Trophoblast cell (in vitro differentiated cells and primary cell): ENCODE results near the gene HMOX1.

Experiments used
- DNase-seq, 2 donors: peaks; one replicate each; pipeline ENCODE4 v3.0.0-alpha.2; 2016
- H2AFZ ChIP-seq: 2 replicates; pipeline ENCODE4 v1.6.1; 2013; ENCODE audit warnings: low read length, moderate library complexity, mild to moderate bottlenecking; ENCODE audit not compliant: insufficient read depth, poor library complexity
- H2AK5ac ChIP-seq: 2 replicates; pipeline ENCODE4 v1.6.1; 2013; ENCODE audit warnings: mild to moderate bottlenecking, low read length
- H2BK120ac ChIP-seq: 2 replicates; pipeline ENCODE4 v1.6.1; 2013; ENCODE audit warnings: low read length, mild to moderate bottlenecking, moderate library complexity; ENCODE audit not compliant: insufficient read depth, poor library complexity
- H2BK12ac ChIP-seq: 2 replicates; pipeline ENCODE4 v1.6.1; 2013; ENCODE audit warnings: mild to moderate bottlenecking, low read length, moderate library complexity
- H2BK5ac ChIP-seq: 2 replicates; pipeline ENCODE4 v1.6.1; 2013; ENCODE audit warnings: low read length, low read depth, moderate library complexity, mild to moderate bottlenecking; ENCODE audit not compliant: poor library complexity
- H3K14ac ChIP-seq: 2 replicates; pipeline ENCODE4 v1.6.1; 2013; ENCODE audit warnings: mild to moderate bottlenecking, low read length
- H3K18ac ChIP-seq: 2 replicates; pipeline ENCODE4 v1.6.1; 2013; ENCODE audit warnings: mild to moderate bottlenecking, low read length
- H3K23ac ChIP-seq: 2 replicates; pipeline ENCODE4 v1.6.1; 2013; ENCODE audit warnings: low read length
- H3K27ac ChIP-seq: 2 replicates; pipeline ENCODE4 v1.5.1; 2013; ENCODE audit warnings: low read depth, mild to moderate bottlenecking, inconsistent platforms, low read length, moderate library complexity
- H3K27me3 ChIP-seq: 2 replicates; pipeline ENCODE4 v1.6.1; 2013; ENCODE audit warnings: inconsistent platforms, mild to moderate bottlenecking, low read length, moderate library complexity; ENCODE audit not compliant: insufficient read depth
- H3K36me3 ChIP-seq, 2 experiments: 1 replicate in 1 of 2; 2 replicates in 1 of 2; pipeline ENCODE4 v1.6.1; 2013; ENCODE audit warnings: low read length in 2 of 2, mild to moderate bottlenecking in 2 of 2, moderate library complexity in 1 of 2; ENCODE audit not compliant: insufficient read depth in 2 of 2, control insufficient read depth in 1 of 2
- H3K4ac ChIP-seq: 2 replicates; pipeline ENCODE4 v1.6.1; 2013; ENCODE audit warnings: low read depth, mild to moderate bottlenecking, low read length, moderate library complexity
- H3K4me1 ChIP-seq, 2 experiments: 1 replicate in 1 of 2; 2 replicates in 1 of 2; pipeline ENCODE4 v1.6.1; 2013; ENCODE audit warnings: low read length in 2 of 2, mild to moderate bottlenecking in 2 of 2, moderate library complexity in 1 of 2; ENCODE audit not compliant: insufficient read depth in 2 of 2, control insufficient read depth in 1 of 2
- H3K4me2 ChIP-seq: 2 replicates; pipeline ENCODE4 v1.6.1; 2013; ENCODE audit warnings: inconsistent platforms, mild to moderate bottlenecking, low read length, moderate library complexity
- H3K4me3 ChIP-seq: 2 replicates; pipeline ENCODE4 v1.5.1; 2013; ENCODE audit warnings: mild to moderate bottlenecking, low read depth, low read length, inconsistent platforms
- H3K79me1 ChIP-seq: one replicate; pipeline ENCODE4 v1.6.1; 2013; ENCODE audit warnings: low read length
- H3K79me2 ChIP-seq: 2 replicates; pipeline ENCODE4 v1.6.1; 2013; ENCODE audit warnings: low read length, mild to moderate bottlenecking; ENCODE audit not compliant: control insufficient read depth, insufficient read depth, poor library complexity
- H3K9ac ChIP-seq: 2 replicates; pipeline ENCODE4 v1.6.1; 2013; ENCODE audit warnings: mild to moderate bottlenecking, low read length
- H3K9me3 ChIP-seq: 2 replicates; pipeline ENCODE4 v1.6.1; 2013; ENCODE audit warnings: low read depth, mild to moderate bottlenecking, control low read depth, inconsistent platforms, low read length; ENCODE audit not compliant: insufficient read depth
- H4K12ac ChIP-seq: 2 replicates; pipeline ENCODE4 v1.6.1; 2013; ENCODE audit warnings: low read depth, mild to moderate bottlenecking, low read length, moderate library complexity
- H4K8ac ChIP-seq: 2 replicates; pipeline ENCODE4 v1.6.1; 2013; ENCODE audit warnings: low read depth, mild to moderate bottlenecking, low read length, moderate library complexity
- H4K91ac ChIP-seq: one replicate; pipeline ENCODE4 v1.6.1; 2013; ENCODE audit warnings: low read depth, mild to moderate bottlenecking, low read length, moderate library complexity
- WGBS: extraction: QIAGEN DNeasy Blood & Tissue Kit; methylation state at CpG from one replicate; pipeline ENCODE4 v1.1.7; 2013; ENCODE audit warnings: missing lambda C conversion rate; ENCODE audit not compliant: insufficient read length, insufficient coverage; ENCODE audit errors: extremely low coverage; 5-methylcytosine and 5-hydroxymethylcytosine counted together

Gene HMOX1

DNA sequence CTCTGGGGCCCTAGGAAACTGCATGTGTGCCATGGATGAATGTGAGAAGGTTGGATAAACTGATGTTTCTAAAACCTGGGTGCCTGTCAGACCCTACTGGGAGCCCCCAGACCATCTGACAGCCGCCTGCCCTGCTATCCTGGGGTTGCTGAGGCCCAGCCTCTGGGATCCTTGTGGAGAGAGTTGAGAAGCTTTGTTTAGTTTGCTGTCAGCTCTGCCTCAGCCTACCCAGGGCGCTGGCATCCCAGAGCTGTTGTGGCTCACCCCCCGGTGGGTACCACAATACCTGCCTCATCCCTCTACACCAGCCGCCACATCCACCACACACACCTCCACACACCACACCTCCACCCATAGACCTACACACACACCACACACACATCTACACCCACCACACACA lies 38.5 kb upstream of the HMOX1 start:
- DNase-seq, result no peak
- H3K18ac ChIP-seq, result no peak overlapping the region
- H3K23ac ChIP-seq, result no peak overlapping the region
- no peak overlapping the region for H3K27ac ChIP-seq
- H3K9ac ChIP-seq, result no peak overlapping the region
- peaks cover 73 to 76% of the 10 kb centered on the region in 2 experiments for H3K36me3 ChIP-seq
- H4K8ac ChIP-seq, result no peak overlapping the region
- no peak overlapping the region for H3K4ac ChIP-seq
- no peak overlapping the region for H2BK5ac ChIP-seq
- no peak overlapping the region for H2AFZ ChIP-seq
- H3K4me2 ChIP-seq, result no peak overlapping the region
- H3K4me1 ChIP-seq, result no peaks in the 10 kb centered on the region
- H3K27me3 ChIP-seq, result no peaks in the 10 kb centered on the region
- H3K4me3 ChIP-seq, result peak overlapping the region; percentile 34
- no peak overlapping the region for H3K14ac ChIP-seq
- WGBS, result no CpG with 5 or more reads among the region's 4 CpGs
- peaks cover 12% of the 10 kb centered on the region for H3K9me3 ChIP-seq
- no peak overlapping the region for H2BK120ac ChIP-seq
- no peak overlapping the region for H4K91ac ChIP-seq
- H2BK12ac ChIP-seq, result no peak overlapping the region
- no peaks in the 10 kb centered on the region for H3K79me2 ChIP-seq
- no peak overlapping the region for H4K12ac ChIP-seq
- H2AK5ac ChIP-seq, result no peak overlapping the region
- no peaks in the 10 kb centered on the region for H3K79me1 ChIP-seq

DNA sequence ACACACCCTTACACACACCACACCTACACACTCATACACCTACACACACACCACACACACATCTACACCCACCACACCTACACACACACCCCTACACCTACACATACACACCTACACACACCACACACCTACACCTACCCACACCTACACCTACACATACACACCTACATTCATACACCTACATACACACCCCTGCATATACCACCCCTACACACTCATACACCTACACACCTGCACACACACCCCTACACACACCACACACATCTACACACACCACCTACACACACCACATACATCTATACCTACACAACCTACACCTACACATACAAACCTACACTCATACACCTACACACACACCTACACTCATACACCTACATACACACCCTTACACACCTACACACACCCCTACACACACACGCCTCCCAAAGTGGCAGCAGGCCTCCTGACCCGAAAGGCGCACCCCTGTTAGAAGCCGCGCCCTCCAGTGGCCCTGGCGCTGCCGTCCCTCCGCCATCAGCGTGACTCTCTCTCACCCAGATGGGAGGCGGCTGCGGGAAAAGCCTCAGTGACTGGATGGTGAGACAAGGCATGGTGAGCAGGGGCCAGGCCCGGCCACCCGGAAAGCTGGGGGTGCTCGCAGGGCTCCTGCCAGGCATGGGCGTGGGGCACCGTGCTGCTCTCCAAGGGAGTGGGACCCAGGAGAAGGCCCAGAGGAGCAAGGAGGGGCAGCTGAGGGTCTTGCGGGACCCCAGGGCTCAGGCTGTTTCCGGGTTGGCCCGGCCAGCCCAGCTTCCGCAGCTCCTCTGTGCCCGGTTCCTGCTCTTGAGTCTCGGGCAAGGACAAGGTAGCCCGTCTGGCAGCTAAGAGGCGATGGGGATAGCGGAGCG lies 37.0 kb upstream of the HMOX1 start:
- no peak overlapping the region for H2AK5ac ChIP-seq
- no peak overlapping the region for H4K8ac ChIP-seq
- no peak overlapping the region for H3K4ac ChIP-seq
- no peak overlapping the region for H3K23ac ChIP-seq
- H3K9me3 ChIP-seq, result peaks cover 14% of the 10 kb centered on the region
- H3K79me1 ChIP-seq, result no peaks in the 10 kb centered on the region
- H2BK5ac ChIP-seq, result no peak overlapping the region
- H3K4me2 ChIP-seq, result no peak overlapping the region
- H3K79me2 ChIP-seq, result no peaks in the 10 kb centered on the region
- H2BK12ac ChIP-seq, result no peak overlapping the region
- no peaks in the 10 kb centered on the region for H3K4me1 ChIP-seq
- no peak overlapping the region for H2BK120ac ChIP-seq
- peaks cover 63 to 67% of the 10 kb centered on the region in 2 experiments for H3K36me3 ChIP-seq
- no peak overlapping the region for H4K91ac ChIP-seq
- no peaks in the 10 kb centered on the region for H3K27me3 ChIP-seq
- no CpG with 5 or more reads among the region's 26 CpGs for WGBS
- no peak overlapping the region for H3K18ac ChIP-seq
- peak overlapping the region; percentile 60 for H3K4me3 ChIP-seq
- H3K14ac ChIP-seq, result no peak overlapping the region
- no peak overlapping the region for H3K9ac ChIP-seq
- H3K27ac ChIP-seq, result no peak overlapping the region
- no peak for DNase-seq
- H2AFZ ChIP-seq, result no peak overlapping the region
- H4K12ac ChIP-seq, result no peak overlapping the region

DNA sequence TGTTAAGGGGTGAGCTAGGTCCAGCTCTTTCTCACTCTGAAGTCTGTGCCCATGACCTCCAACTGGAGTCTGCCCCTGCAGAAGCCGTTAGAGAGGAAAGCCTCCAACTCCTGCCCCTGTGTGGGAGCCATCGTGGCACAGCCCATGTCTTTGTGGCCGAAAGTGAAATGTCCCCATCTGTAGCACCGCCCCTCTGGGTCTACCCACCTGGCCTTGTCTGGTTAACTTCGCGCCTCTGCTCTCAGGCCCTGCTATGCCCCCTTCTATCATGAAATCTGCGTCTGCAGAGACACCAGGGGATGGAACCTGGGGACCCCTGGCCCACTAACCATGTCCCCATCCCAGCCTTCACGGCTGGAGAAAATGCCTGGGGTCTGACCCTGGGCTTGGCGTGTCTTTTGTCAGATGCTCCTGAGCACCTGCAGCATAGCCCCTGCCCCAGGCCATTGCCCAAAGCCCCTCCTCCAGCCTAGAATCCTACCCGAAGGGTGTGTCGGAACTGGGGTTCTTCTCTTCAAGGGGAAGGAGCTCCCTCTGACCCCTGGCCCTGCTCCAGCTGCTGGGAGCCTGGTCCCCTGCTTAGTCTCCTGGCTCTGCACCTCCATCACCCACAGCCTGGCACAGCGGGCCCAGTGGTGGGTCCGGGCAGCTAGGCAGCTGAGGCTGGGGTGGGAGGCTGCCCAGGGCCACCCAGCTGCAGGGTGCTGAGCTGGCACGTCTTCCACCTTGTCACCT lies 35.8 kb upstream of the HMOX1 start:
- Histone ChIP-seq H2BK12ac (no peak overlapping the region), H3K9ac (no peak overlapping the region), H3K4me1 (peaks cover 2 to 4% of the 10 kb centered on the region in 2 experiments), H4K8ac (no peak overlapping the region), H4K12ac (no peak overlapping the region), H3K18ac (no peak overlapping the region), H3K14ac (no peak overlapping the region), H3K9me3 (peaks cover 12% of the 10 kb centered on the region), H3K79me1 (no peaks in the 10 kb centered on the region), H2BK5ac (no peak overlapping the region), H2AK5ac (no peak overlapping the region), H3K27me3 (no peaks in the 10 kb centered on the region), H3K36me3 (peaks cover 60 to 63% of the 10 kb centered on the region in 2 experiments), H3K27ac (no peak overlapping the region), H3K23ac (no peak overlapping the region), H4K91ac (no peak overlapping the region), H3K4me2 (no peak overlapping the region), H3K4ac (no peak overlapping the region), H2BK120ac (no peak overlapping the region), H2AFZ (no peak overlapping the region), H3K4me3 (peak overlapping the region; percentile 16), H3K79me2 (no peaks in the 10 kb centered on the region)
- DNase-seq, result no peak
- WGBS, result no CpG with 5 or more reads among the region's 14 CpGs

DNA sequence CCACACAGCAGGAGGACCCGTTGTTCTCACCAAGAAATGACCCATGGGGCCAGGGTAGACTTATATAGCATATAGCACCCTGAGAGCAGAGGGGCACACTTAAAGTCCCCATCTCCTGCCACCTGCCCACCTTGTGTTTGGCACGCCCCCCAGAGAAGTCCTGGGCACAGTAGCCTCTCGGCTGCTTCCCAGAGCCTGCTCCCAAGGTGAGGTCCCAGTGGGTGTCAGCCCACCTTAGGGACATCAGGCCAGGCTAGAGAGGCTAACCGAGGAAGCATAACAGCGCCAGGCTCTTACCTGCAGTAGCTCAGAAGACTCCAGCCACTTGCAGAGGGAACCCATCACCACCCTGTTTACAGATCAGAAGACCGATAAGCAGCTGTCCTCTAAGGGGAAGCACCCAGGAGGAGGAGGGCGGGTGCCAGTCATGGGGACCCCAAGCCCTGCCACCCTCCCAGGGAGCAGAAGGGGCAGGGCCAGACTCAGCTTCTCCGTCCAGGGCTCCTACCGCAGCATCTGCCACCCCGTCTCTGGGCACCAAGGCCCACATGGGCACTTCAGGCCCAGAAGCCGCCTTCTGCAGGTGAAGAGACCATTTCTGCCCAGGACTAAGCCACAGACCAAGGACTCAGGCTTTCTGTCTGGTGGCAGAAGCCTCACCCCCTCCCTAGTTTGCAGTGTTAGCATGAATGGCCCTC lies 34.9 kb upstream of the HMOX1 start:
- peaks cover 11% of the 10 kb centered on the region for H3K9me3 ChIP-seq
- no peak overlapping the region for H3K4ac ChIP-seq
- no peak overlapping the region for H2AFZ ChIP-seq
- no peaks in the 10 kb centered on the region for H3K27me3 ChIP-seq
- H3K23ac ChIP-seq, result no peak overlapping the region
- no peak overlapping the region for H3K27ac ChIP-seq
- no peak overlapping the region for H3K9ac ChIP-seq
- peaks cover 54 to 57% of the 10 kb centered on the region in 2 experiments for H3K36me3 ChIP-seq
- no peak overlapping the region for H2BK120ac ChIP-seq
- H4K8ac ChIP-seq, result no peak overlapping the region
- no peak overlapping the region for H3K4me2 ChIP-seq
- H2BK5ac ChIP-seq, result no peak overlapping the region
- peaks cover 4 to 5% of the 10 kb centered on the region in 2 experiments for H3K4me1 ChIP-seq
- no peak overlapping the region for H2AK5ac ChIP-seq
- WGBS, result no CpG with 5 or more reads among the region's 11 CpGs
- H3K4me3 ChIP-seq, result peak overlapping the region; percentile 16
- H4K12ac ChIP-seq, result no peak overlapping the region
- H3K79me1 ChIP-seq, result peaks cover 2% of the 10 kb centered on the region
- H3K79me2 ChIP-seq, result no peaks in the 10 kb centered on the region
- no peak overlapping the region for H3K14ac ChIP-seq
- H3K18ac ChIP-seq, result no peak overlapping the region
- no peak for DNase-seq
- H2BK12ac ChIP-seq, result no peak overlapping the region
- H4K91ac ChIP-seq, result no peak overlapping the region
